ENCODE measurements around the gene UBA52. TPM values are rescaled to one million over a fixed set of nuclear protein-coding genes. Genes with fewer than 3 reads are reported as not detected.
A peak's percentile ranks its signal among the peaks of the same experiment; 100 is the strongest.
"Not testable (repeated sequence)": the region's sequence is repeated elsewhere in the genome, so short reads cannot be mapped to it uniquely, and the experiment has no call there.

Gene UBA52
- total RNA-seq, 1 experiment from 2014 or later: 1,361 TPM

- not testable (repeated sequence) for DNase-seq (ENCODE audit: low spot score); H3K36me3 Mint-ChIP-seq; H3K4me3 Mint-ChIP-seq; ATAC-seq; H3K27me3 Mint-ChIP-seq (ENCODE audit: low read depth); H3K9me3 Mint-ChIP-seq
- Mint-ChIP-seq H3K4me1 (peaks cover 52% of the 10 kb centered on the region), H3K27ac (peak overlapping the region; percentile 78; the same call in 1 of the 2 replicates)
- ChIA-PET POLR2A (interaction anchor here (1.9 kb wide), 1 partner anchor 20 kb away, joined by 8 read pairs; the partner anchor contains the start of gene TMEM59L), CTCF (interaction anchor here (0.5 to 3.6 kb wide), 15 partner anchors 11 to 300 kb away, joined by 3 to 26 read pairs (median 12); partner anchors contain the start of genes ELL, TMEM59L, UBA52 and UPF1)
These were observed 21.1 kb downstream of the UBA52 start for GRCh38 chr19:18592732-18593131.

GRCh38 chr19:18593367-18594095, 21.9 kb downstream of the UBA52 start:
- ATAC-seq (peak; percentile 1), DNase-seq (ENCODE audit: low spot score) (peak; percentile 53)
- ChIA-PET POLR2A (interaction anchor here (0.6 to 1.9 kb wide), 5 partner anchors 10 to 203 kb away, joined by 3 to 8 read pairs (median 4); partner anchors contain the start of gene TMEM59L), CTCF (interaction anchor here (0.5 to 3.6 kb wide), 42 partner anchors 8 to 402 kb away, joined by 3 to 26 read pairs (median 4); partner anchors contain the start of genes COPE, CRLF1, DDX49 and ELL)
- H3K27me3 Mint-ChIP-seq (ENCODE audit: low read depth): no peaks in the 10 kb centered on the region
- no peaks in the 10 kb centered on the region for H3K9me3 Mint-ChIP-seq
- 0 out of 2 replicates have a peak, but pooled peaks cover 3% of the 10 kb centered on the region for H3K36me3 Mint-ChIP-seq
- peak overlapping the region; percentile 74 for H3K4me3 Mint-ChIP-seq
- H3K4me1 Mint-ChIP-seq: peaks cover 49% of the 10 kb centered on the region
- TF ChIP-seq ZNF121 (CRISPR knock-in tag; IDR thresholded peaks at IDR 0.05) (peak; percentile 60; the same call in 1 of the 2 replicates), FOXP1 (CRISPR knock-in tag; IDR thresholded peaks at IDR 0.05; ENCODE audit: borderline replicate concordance) (peak; percentile 60; the same call in 1 of the 2 replicates), ZNF396 (CRISPR knock-in tag; IDR thresholded peaks at IDR 0.05; ENCODE audit: borderline replicate concordance) (no peak), ETV6 (CRISPR knock-in tag; IDR thresholded peaks at IDR 0.05) (no peak), ZNF219 (CRISPR knock-in tag; IDR thresholded peaks at IDR 0.05; ENCODE audit: borderline replicate concordance) (no peak), EMX1 (CRISPR knock-in tag; IDR thresholded peaks at IDR 0.05) (0 out of 2 replicates have a peak, but pooled peaks have one; percentile 35), TP53 (CRISPR knock-in tag; IDR thresholded peaks at IDR 0.05) (no peak)
- TF ChIP-seq, protein P1, sequence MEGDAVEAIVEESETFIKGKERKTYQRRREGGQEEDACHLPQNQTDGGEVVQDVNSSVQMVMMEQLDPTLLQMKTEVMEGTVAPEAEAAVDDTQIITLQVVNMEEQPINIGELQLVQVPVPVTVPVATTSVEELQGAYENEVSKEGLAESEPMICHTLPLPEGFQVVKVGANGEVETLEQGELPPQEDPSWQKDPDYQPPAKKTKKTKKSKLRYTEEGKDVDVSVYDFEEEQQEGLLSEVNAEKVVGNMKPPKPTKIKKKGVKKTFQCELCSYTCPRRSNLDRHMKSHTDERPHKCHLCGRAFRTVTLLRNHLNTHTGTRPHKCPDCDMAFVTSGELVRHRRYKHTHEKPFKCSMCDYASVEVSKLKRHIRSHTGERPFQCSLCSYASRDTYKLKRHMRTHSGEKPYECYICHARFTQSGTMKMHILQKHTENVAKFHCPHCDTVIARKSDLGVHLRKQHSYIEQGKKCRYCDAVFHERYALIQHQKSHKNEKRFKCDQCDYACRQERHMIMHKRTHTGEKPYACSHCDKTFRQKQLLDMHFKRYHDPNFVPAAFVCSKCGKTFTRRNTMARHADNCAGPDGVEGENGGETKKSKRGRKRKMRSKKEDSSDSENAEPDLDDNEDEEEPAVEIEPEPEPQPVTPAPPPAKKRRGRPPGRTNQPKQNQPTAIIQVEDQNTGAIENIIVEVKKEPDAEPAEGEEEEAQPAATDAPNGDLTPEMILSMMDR (IDR thresholded peaks at IDR 0.05): no peak
- TF ChIP-seq, protein P2, sequence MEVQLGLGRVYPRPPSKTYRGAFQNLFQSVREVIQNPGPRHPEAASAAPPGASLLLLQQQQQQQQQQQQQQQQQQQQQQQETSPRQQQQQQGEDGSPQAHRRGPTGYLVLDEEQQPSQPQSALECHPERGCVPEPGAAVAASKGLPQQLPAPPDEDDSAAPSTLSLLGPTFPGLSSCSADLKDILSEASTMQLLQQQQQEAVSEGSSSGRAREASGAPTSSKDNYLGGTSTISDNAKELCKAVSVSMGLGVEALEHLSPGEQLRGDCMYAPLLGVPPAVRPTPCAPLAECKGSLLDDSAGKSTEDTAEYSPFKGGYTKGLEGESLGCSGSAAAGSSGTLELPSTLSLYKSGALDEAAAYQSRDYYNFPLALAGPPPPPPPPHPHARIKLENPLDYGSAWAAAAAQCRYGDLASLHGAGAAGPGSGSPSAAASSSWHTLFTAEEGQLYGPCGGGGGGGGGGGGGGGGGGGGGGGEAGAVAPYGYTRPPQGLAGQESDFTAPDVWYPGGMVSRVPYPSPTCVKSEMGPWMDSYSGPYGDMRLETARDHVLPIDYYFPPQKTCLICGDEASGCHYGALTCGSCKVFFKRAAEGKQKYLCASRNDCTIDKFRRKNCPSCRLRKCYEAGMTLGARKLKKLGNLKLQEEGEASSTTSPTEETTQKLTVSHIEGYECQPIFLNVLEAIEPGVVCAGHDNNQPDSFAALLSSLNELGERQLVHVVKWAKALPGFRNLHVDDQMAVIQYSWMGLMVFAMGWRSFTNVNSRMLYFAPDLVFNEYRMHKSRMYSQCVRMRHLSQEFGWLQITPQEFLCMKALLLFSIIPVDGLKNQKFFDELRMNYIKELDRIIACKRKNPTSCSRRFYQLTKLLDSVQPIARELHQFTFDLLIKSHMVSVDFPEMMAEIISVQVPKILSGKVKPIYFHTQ (CRISPR knock-in tag; IDR thresholded peaks at IDR 0.05): peak; percentile 36; the same call in 1 of the 2 replicates
- peak overlapping the region; percentile 78 for H3K27ac Mint-ChIP-seq

GRCh38 chr19:18594096-18594823, 22.6 kb downstream of the UBA52 start:
- peak overlapping the region; percentile 94 for H3K27ac Mint-ChIP-seq
- ATAC-seq: peak; percentile 34
- CTCF ChIA-PET: interaction anchor here (0.6 to 4.2 kb wide), 41 partner anchors 9 to 1171 kb away, joined by 3 to 26 read pairs (median 5); partner anchors contain the start of genes COPE, CRLF1, DDX49 and ELL
- TF ChIP-seq TP53 (CRISPR knock-in tag; IDR thresholded peaks at IDR 0.05) (no peak), SP1 (CRISPR knock-in tag; conservative IDR thresholded peaks at IDR 0.05) (no peak), TEAD4 (CRISPR knock-in tag; IDR thresholded peaks at IDR 0.05) (no peak), IRF2 (CRISPR knock-in tag; IDR thresholded peaks at IDR 0.05; ENCODE audit: borderline replicate concordance, low read depth) (no peak), CREB1 (CRISPR knock-in tag; IDR thresholded peaks at IDR 0.05) (no peak), ZNF232 (CRISPR knock-in tag; IDR thresholded peaks at IDR 0.05) (0 out of 2 replicates have a peak, but pooled peaks have one; percentile 21), SMAD4 (CRISPR knock-in tag; IDR thresholded peaks at IDR 0.05) (no peak), RELA (CRISPR knock-in tag; IDR thresholded peaks at IDR 0.05; ENCODE audit: borderline replicate concordance) (no peak), NFE2L1 (CRISPR knock-in tag; IDR thresholded peaks at IDR 0.05) (no peak), ZNF671 (CRISPR knock-in tag; IDR thresholded peaks at IDR 0.05) (no peak; the same call in 1 of the 2 replicates), FOXK1 (CRISPR knock-in tag; IDR thresholded peaks at IDR 0.05) (peak; percentile 43), CREM (CRISPR knock-in tag; IDR thresholded peaks at IDR 0.05) (no peak)
- TF ChIP-seq, protein P3, sequence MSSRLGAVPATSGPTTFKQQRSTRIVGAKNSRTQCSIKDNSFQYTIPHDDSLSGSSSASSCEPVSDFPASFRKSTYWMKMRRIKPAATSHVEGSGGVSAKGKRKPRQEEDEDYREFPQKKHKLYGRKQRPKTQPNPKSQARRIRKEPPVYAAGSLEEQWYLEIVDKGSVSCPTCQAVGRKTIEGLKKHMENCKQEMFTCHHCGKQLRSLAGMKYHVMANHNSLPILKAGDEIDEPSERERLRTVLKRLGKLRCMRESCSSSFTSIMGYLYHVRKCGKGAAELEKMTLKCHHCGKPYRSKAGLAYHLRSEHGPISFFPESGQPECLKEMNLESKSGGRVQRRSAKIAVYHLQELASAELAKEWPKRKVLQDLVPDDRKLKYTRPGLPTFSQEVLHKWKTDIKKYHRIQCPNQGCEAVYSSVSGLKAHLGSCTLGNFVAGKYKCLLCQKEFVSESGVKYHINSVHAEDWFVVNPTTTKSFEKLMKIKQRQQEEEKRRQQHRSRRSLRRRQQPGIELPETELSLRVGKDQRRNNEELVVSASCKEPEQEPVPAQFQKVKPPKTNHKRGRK (CRISPR knock-in tag; IDR thresholded peaks at IDR 0.05; ENCODE audit: borderline replicate concordance): no peak
- TF ChIP-seq, protein P1 (IDR thresholded peaks at IDR 0.05): peak; percentile 63

More at GRCh38 chr19:18594096-18594823, 22.6 kb downstream of the UBA52 start:
- DNase-seq (ENCODE audit: low spot score): peak; percentile 82
- 0 out of 2 replicates have a peak, but pooled peaks cover 3% of the 10 kb centered on the region for H3K36me3 Mint-ChIP-seq
- peak overlapping the region; percentile 77 for H3K4me3 Mint-ChIP-seq
- no peaks in the 10 kb centered on the region for H3K9me3 Mint-ChIP-seq
- POLR2A ChIA-PET: interaction anchor here (0.6 to 1.9 kb wide), 5 partner anchors 9 to 202 kb away, joined by 3 to 8 read pairs (median 4); partner anchors contain the start of gene TMEM59L
- peaks cover 4% of the 10 kb centered on the region for H3K27me3 Mint-ChIP-seq (ENCODE audit: low read depth)
- peaks cover 53% of the 10 kb centered on the region for H3K4me1 Mint-ChIP-seq

Data from WTC11 (cell line).